HuH-7.5 (cell line): ENCODE data around the gene MRAP2.

ENCODE experiments used
- DNase-seq: peaks from one replicate; pipeline ENCODE4 v3.0.0; 2011; ENCODE audit warnings: low spot score

MRAP2 gene

DNA sequence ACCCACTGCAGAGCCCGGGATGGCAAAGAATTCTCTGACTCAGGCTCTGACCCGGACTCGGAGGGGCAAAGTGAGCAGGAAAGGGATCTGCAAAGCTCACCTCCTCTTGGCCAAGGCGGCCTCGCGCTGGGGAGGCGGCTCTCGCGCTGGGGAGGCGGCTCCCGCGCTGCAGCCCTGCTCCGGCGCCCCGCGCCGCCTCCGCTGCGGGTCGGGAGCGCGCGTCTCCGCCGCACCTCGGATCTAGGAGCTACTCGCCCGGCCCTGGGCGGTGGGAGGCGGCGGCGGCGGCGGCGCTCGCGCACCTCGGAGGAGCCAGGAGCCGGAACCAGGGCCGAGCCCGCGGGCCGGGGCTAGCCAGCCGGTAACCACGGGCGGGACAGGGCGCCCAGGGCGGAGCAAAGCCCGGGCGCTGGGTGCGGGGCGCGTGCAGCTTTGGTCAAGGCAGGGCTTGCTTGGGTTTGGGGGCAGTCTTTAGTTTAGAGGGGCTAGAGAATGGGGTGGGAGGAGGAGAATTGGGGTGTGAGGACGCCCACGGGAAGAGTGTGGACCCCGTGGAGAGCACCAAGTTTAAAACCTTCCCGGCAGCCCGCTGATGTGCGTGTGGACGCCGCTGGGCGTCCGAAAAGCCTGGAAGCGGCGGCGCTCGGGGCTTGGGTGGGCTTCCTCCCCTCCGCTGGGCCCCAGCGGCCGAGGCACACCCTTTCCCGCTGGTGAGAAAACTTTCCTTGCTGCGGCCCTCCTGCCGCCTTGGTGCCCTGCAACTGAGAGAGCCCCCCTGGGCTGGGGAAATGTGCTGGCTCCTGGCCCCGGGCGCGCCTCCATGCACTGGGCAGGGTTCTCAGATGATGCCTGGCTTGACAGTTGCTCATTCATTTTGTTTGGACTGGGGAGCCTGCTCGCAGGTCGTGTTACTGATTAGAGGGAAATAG, at the start of gene MRAP2:
Gene MRAP2, plus strand, starts transcription at position 250 of the 929 bp plus-strand sequence. CDS start 21,547 bp downstream, outside the sequence.
- DNase-seq, result peak; percentile 40

DNA sequence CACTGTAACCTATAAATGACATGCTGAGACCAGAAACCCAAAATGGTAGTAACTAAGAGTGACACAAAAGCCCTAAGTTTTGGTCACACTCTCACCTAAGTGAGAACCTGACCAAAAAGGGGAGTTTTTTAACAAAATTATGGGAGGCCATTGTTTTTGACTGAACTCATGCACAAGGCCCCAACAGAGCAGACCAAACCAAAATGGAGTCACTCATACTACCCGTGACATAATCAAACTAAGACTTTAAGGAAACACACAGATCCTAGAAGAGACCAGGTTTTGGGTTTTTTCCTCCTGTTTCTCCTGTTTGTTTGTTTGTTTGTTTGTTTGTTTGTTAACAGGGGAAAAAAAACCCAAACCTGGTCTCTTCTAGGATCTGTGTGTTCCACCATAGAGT, 49.2 kb upstream of the MRAP2 start:
- DNase-seq, result no peak

DNA sequence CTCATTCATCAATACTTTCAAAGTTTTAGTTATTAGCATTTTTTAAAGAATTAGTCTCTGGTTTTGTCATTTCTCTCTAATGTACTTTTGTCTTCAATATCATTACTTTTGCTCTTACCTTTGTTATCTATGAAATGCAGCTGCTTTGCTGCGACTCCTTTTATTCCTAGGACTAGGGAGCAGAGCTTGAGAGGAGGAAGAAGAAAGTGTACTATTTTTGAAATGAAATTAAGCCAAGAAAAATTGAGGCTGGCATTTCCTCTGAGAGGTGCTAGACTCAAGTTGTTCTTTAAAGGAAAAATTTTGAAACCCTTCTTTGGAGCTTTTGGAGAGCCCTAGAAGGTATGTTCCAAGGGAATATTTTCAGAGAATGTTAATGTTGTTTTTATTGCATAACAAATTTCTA, 48.3 kb upstream of the MRAP2 start:
- no peak for DNase-seq

DNA sequence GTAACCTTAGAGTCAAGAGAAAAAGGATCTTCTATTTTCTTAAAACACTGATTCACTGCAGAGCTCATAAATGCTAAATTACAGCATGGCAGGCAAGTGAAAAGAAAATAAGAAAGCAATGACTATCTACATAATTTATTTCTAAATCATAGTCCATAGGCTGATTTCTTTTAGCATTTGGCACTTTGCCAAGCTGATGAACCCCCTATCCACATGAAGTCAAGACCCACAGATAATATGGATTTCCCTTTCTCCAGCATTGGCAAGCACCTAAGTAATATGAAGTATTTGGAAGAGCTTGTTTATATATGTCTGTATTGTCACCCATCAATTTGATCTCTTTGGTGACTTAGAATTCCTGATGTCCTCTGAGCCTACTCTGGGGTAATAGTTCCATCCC, 47.9 kb upstream of the MRAP2 start:
- DNase-seq, result no peak

- DNase-seq, result no peak
Observed at GRCh38 chr6:83998021-83998584, 35.5 kb upstream of the MRAP2 start.

- no peak for DNase-seq
Observed at GRCh38 chr6:84001119-84001518, 32.5 kb upstream of the MRAP2 start.

DNA sequence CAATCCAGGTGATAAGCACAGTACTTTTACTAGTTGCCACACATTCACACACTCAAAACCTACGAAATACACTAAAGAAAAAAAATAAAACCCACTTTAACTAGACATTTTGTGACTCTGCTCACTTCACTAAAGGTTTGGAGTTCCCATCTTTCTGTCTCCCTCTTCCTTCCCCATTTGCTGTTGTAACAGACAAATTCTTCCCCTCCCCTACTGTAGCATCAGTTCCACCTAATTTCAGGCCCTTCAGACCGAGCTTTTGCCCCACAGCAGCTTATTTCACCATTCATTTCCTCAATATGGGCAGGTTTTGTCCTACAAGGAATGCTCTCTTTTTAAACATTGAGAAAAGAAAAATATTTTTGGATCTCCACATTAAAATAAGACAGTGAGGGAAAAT, 31.3 kb upstream of the MRAP2 start:
- DNase-seq, result no peak

- no peak for DNase-seq
Observed at GRCh38 chr6:84003131-84003530, 30.4 kb upstream of the MRAP2 start.

DNA sequence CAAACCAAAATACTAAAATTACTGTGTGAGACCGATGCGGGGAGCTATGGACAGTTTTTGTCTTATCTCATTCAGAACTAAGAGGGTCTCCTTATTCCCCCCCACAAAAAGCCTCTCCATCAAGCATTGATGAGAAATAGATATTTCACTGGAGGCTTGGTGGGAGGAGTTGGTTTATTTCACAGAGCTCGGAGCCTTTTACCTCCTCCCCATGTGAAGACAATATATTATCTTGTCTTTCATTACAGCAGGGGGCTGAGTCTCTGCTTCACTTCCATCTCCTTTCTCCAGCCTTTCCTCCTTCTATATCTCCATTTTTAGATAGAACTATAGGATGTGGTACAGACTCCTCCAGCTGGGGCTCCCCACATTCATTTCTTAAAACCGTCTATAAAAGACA, 29.9 kb upstream of the MRAP2 start:
- DNase-seq, result no peak

GRCh38 chr6:84007871-84008270, 25.7 kb upstream of the MRAP2 start:
- no peak for DNase-seq

GRCh38 chr6:84013354-84013753, 20.2 kb upstream of the MRAP2 start:
- DNase-seq, result no peak

- DNase-seq, result no peak
Observed at GRCh38 chr6:84013931-84014330, 19.6 kb upstream of the MRAP2 start.

GRCh38 chr6:84016029-84016428, 17.5 kb upstream of the MRAP2 start:
- DNase-seq, result no peak

DNA sequence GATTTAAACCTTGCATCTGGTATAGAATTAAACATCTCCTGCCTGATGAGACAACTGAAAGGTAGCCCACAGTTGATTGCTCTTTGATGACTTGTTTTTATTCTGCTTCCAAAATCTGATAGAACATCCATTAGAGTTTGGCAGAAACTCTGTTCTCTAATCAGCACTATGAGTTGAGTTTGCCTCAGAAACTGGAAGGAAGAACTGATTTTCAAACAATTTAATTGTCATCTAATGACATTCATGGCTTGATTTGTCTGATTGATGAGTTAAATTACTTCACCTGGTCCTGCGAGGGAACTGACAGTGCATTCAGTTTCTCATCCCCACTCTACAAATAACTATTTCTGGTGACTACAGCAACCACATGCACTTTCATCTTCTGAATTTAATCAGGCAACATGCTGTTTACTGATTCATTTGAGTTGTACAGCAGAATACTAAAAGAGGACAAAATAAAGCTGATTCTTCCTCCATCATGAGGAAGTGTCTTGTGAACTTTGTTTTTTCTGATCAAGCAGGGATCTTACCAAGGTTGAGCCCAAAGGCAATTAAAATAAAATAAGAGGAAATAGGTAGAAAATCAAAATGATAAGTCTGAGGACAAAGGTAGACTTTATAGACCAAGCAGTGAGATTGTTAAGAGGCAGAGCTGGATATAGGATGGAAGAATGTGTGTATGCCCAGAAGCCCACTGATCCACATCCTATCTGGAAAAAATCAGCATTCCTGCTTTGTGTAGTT, 15.7 kb upstream of the MRAP2 start:
- DNase-seq, result no peak

GRCh38 chr6:84018453-84019061, 15.0 kb upstream of the MRAP2 start:
- DNase-seq, result no peak

- DNase-seq, result no peak
Observed at GRCh38 chr6:84019141-84019841, 14.3 kb upstream of the MRAP2 start.

- DNase-seq, result no peak
Observed at GRCh38 chr6:84019842-84020211, 13.7 kb upstream of the MRAP2 start.

DNA sequence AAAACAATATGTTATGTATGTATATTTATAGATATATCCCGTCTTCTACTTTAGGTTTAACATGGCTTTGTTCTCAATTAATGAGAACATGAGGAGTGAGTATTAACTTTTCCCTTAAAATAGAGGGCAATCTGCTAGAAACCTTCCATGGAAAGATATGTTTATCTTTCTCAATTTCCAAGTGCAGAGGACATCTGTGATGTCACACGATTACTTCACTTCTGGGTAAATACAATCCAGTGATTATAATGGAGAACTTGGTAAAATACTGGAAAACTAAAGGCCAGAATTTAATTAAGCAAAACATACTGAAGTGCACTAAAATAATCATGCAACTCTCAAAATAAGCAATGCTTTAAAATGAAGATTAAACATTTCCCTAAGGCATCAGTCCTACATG, 11.9 kb upstream of the MRAP2 start:
- no peak for DNase-seq

- DNase-seq, result no peak
Observed at GRCh38 chr6:84026721-84027164, 6.8 kb upstream of the MRAP2 start.

GRCh38 chr6:84027340-84028181, 6.0 kb upstream of the MRAP2 start:
- DNase-seq, result no peak

DNA sequence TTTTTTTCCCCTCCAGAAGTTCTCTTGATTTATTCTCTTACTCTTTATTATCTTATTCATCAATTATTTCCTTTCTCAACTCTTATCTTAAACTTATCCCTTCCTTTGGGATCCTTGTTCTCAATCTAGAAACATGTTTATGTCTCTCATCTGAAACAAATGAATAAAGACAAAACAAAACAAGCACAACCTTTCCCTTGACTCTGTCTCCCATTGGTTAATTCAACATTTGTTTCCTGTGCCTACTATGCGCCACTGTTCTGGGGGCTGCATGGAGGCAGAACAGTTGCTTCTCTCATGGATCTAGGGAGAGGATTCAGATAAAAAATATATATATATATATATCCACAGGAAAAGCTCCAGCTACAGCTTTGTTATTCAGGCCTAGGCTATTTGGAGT, 5.2 kb upstream of the MRAP2 start:
- no peak for DNase-seq
